Neural cell (in vitro differentiated cells): ENCODE measurements around the gene TCOF1. TPM values are rescaled to one million over a fixed set of nuclear protein-coding genes. Genes with fewer than 3 reads are reported as not detected.

Source experiments
- H2AFZ ChIP-seq: fragments of 200-600, 300-800 bp; sonication (generic), shearing (Covaris generic); 2 replicates; pipeline ENCODE4 v1.6.0; 2014; ENCODE audit warnings: low read depth, mild to moderate bottlenecking, antibody characterized with exemption, low read length, moderate library complexity
- H3F3A ChIP-seq: fragments of 200-600 bp; shearing (Covaris generic); 2 replicates; pipeline ENCODE4 v1.6.1; 2016; ENCODE audit warnings: mild to moderate bottlenecking, moderate library complexity, mixed read lengths, antibody characterized with exemption, low read length; ENCODE audit not compliant: insufficient read depth, poor library complexity, severe bottlenecking
- H3K27ac ChIP-seq: fragments of 200-600, 300-800 bp; sonication (generic), shearing (Covaris generic); 2 replicates; pipeline ENCODE4 v1.5.1; 2014; ENCODE audit warnings: mild to moderate bottlenecking, low read length, moderate library complexity
- H3K27me3 ChIP-seq: fragments of 300-800, 200-600 bp; sonication (generic), shearing (Covaris generic); 2 replicates; pipeline ENCODE4 v1.6.0; 2014; ENCODE audit warnings: mild to moderate bottlenecking, low read depth, low read length, moderate library complexity; ENCODE audit not compliant: insufficient read depth
- H3K36me3 ChIP-seq: fragments of 300-800, 200-600 bp; sonication (generic), shearing (Covaris generic); 2 replicates; pipeline ENCODE4 v1.5.1; 2014; ENCODE audit warnings: mild to moderate bottlenecking, antibody characterized with exemption, low read length, moderate library complexity; ENCODE audit not compliant: insufficient read depth
- H3K4me2 ChIP-seq: fragments of 300-800, 200-600 bp; sonication (generic), shearing (Covaris generic); 2 replicates; pipeline ENCODE4 v1.6.0; 2014; ENCODE audit warnings: mild to moderate bottlenecking, low read length
- H3K4me3 ChIP-seq: fragments of 300-800, 200-600 bp; sonication (generic), shearing (Covaris generic); 2 replicates; pipeline ENCODE4 v1.5.1; 2014; ENCODE audit warnings: mild to moderate bottlenecking, low read length, moderate library complexity
- H3K79me2 ChIP-seq: fragments of 200-600 bp; shearing (Covaris generic); replicated peaks from 2 replicates; pipeline ENCODE4 v1.6.0; 2014; ENCODE audit warnings: mild to moderate bottlenecking, low read length, moderate library complexity; ENCODE audit not compliant: insufficient read depth
- H3K9ac ChIP-seq: fragments of 300-800, 200-600 bp; sonication (generic), shearing (Covaris generic); 2 replicates; pipeline ENCODE4 v1.6.1; 2016; ENCODE audit warnings: mild to moderate bottlenecking, low read length, mixed read lengths
- H3K9me2 ChIP-seq: fragments of 200-600 bp; shearing (Covaris generic); 2 replicates; pipeline ENCODE4 v1.6.1; 2016; ENCODE audit warnings: mild to moderate bottlenecking, low read length, mixed read lengths; ENCODE audit not compliant: insufficient read depth
- H3K9me3 ChIP-seq: fragments of 200-600, 300-800 bp; sonication (generic), shearing (Covaris generic); 2 replicates; pipeline ENCODE4 v1.6.1; 2016; ENCODE audit warnings: mild to moderate bottlenecking, mixed run types, low read length, moderate library complexity, mixed read lengths
- H4K20me1 ChIP-seq: fragments of 200-600 bp; shearing (Covaris generic); 2 replicates; pipeline ENCODE4 v1.6.1; 2016; ENCODE audit warnings: mild to moderate bottlenecking, mixed run types; ENCODE audit not compliant: insufficient read depth
- CTCF ChIP-seq: fragments of 450-650 bp; IDR thresholded peaks from 2 replicates; pipeline ENCODE4 v1.5.1; 2014; ENCODE audit warnings: antibody characterized with exemption, mild to moderate bottlenecking, moderate library complexity; ENCODE audit not compliant: poor library complexity, severe bottlenecking
- EP300 ChIP-seq: fragments of 450-650 bp; conservative IDR thresholded peaks from 2 replicates; pipeline ENCODE4 v1.6.1; 2014; ENCODE audit warnings: antibody characterized with exemption, mild to moderate bottlenecking, moderate library complexity; ENCODE audit not compliant: poor library complexity, severe bottlenecking
- EZH2 ChIP-seq: fragments of 200-600, 300-800 bp; shearing (Covaris generic), sonication (generic); IDR thresholded peaks from 2 replicates; pipeline ENCODE4 v1.6.1; 2014; ENCODE audit warnings: antibody characterized with exemption, low read length, borderline replicate concordance, mild to moderate bottlenecking; ENCODE audit not compliant: insufficient read depth, poor library complexity, severe bottlenecking
- MXI1 ChIP-seq: fragments of 450-650 bp; conservative IDR thresholded peaks from 2 replicates; pipeline ENCODE4 v1.6.1; 2014; ENCODE audit warnings: antibody characterized with exemption, mild to moderate bottlenecking; ENCODE audit not compliant: poor library complexity, severe bottlenecking
- POLR2AphosphoS5 ChIP-seq: IDR thresholded peaks from 2 replicates; pipeline ENCODE4 v1.6.1; 2012
- RAD21 ChIP-seq: fragments of 450-650 bp; conservative IDR thresholded peaks from 2 replicates; pipeline ENCODE4 v1.6.1; 2014; ENCODE audit warnings: antibody characterized with exemption, mild to moderate bottlenecking, moderate library complexity
- REST ChIP-seq: IDR thresholded peaks from 2 replicates; pipeline ENCODE4 v1.6.1; 2012; ENCODE audit warnings: borderline replicate concordance
- SMC3 ChIP-seq: fragments of 450-650 bp; conservative IDR thresholded peaks from 2 replicates; pipeline ENCODE4 v1.6.1; 2014; ENCODE audit warnings: antibody characterized with exemption, mild to moderate bottlenecking, moderate library complexity; ENCODE audit not compliant: poor library complexity
- TAF1 ChIP-seq: IDR thresholded peaks from 2 replicates; pipeline ENCODE4 v1.6.1; 2012; ENCODE audit warnings: low read depth
- polyA plus RNA-seq: library from polyadenylated mRNA; depleted of rRNA; stranded (reverse); fragments of >200 nt; gene quantifications from 2 replicates; pipeline ENCODE4 v1.2.3, GENCODE V29; 2014

TCOF1 gene
- polyA plus RNA-seq, 1 donor from 2014 or later = 6.5 TPM

DNA sequence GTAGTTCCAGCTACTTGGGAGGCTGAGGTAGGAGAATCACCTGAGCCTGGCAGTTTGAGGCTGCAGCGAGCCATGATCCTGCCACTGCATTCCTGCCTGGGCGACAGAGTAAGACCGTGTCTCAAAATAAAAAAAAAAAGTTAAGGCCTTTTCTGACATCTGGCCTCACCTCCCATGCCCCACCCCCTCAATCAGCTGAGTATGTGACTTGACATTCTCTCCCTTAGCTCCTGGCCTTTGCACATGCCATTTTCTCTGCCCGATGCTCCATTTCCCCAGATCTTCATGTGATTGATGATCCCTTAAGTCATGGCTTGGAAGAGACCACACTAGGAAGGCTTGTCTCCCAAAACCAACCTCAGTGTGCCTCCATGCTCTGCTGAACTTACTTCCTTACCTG is 17.7 kb upstream of the TCOF1 start:
- Histone ChIP-seq H4K20me1 (no peaks in the 10 kb centered on the region), H3K9me3 (no peaks in the 10 kb centered on the region), H3K4me2 (no peak overlapping the region), H3K36me3 (no peaks in the 10 kb centered on the region), H3K27me3 (no peaks in the 10 kb centered on the region), H3K9ac (no peak overlapping the region), H3K4me3 (no peak overlapping the region), H3K27ac (no peak overlapping the region), H3K9me2 (no peaks in the 10 kb centered on the region), H3F3A (no peaks in the 10 kb centered on the region), H2AFZ (no peak overlapping the region), H3K79me2 (no peaks in the 10 kb centered on the region)
- TF ChIP-seq SMC3 (no peak), TAF1 (no peak), CTCF (no peak), EP300 (no peak), EZH2 (no peak), MXI1 (no peak), POLR2AphosphoS5 (no peak), REST (no peak), RAD21 (no peak)

DNA sequence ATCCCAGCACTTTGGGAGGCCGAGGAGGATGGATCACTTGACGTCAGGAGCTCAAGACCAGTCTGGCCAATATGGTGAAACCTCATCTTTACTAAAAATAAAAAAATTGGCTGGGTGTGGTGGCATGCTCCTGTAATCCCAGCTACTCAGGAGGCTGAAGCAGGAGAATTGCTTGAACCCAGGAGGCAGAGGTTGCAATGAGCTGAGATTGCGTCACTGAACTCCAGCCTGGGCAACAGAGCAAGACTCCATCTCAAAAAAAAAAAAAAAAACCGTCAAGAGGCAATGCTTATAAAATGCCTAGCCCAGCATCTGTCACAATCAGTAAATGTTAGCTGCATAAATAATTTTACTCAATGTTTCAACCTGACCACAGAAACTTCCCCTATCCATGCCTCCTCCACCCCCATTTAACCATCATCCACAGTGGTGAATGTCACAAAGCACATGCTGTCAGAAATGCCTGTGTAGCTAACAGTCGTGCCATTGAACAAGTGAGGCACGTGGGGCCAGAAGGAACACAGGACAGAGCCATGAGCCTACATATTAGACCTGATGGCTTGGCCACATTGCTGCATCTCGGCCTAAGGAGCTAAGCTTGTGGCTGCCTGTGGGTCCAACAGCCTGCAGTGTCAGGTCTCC is 16.8 kb upstream of the TCOF1 start:
- H4K20me1 ChIP-seq = no peaks in the 10 kb centered on the region
- no peak for TF ChIP-seq REST
- no peak for TF ChIP-seq CTCF
- no peak for TF ChIP-seq SMC3
- TF ChIP-seq MXI1 = no peak
- TF ChIP-seq TAF1 = no peak
- TF ChIP-seq EZH2 = no peak
- no peak for TF ChIP-seq RAD21
- no peaks in the 10 kb centered on the region for H3K9me2 ChIP-seq
- no peaks in the 10 kb centered on the region for H3F3A ChIP-seq
- no peaks in the 10 kb centered on the region for H3K27me3 ChIP-seq
- no peak overlapping the region for H3K4me3 ChIP-seq
- H3K4me2 ChIP-seq = no peak overlapping the region
- H3K9ac ChIP-seq = no peak overlapping the region
- no peaks in the 10 kb centered on the region for H3K9me3 ChIP-seq
- no peak overlapping the region for H3K27ac ChIP-seq
- H3K79me2 ChIP-seq = no peaks in the 10 kb centered on the region
- H3K36me3 ChIP-seq = no peaks in the 10 kb centered on the region
- no peak overlapping the region for H2AFZ ChIP-seq
